ENCODE data around the gene SLC9A7.

SLC9A7 gene

GRCh38 chrX:46577221-46578005 is 181.5 kb downstream of the SLC9A7 start:
- TF ChIP-seq CTCF (conservative IDR thresholded peaks at IDR 0.05) = no peak

GRCh38 chrX:46576458-46576857 is 182.5 kb downstream of the SLC9A7 start:
- TF ChIP-seq CTCF (conservative IDR thresholded peaks at IDR 0.05) = no peak
- no peak overlapping the region for H3K27ac ChIP-seq

More at GRCh38 chrX:46577221-46578005, 181.5 kb downstream of the SLC9A7 start:
- no peak overlapping the region for H3K27ac ChIP-seq

GRCh38 chrX:46575991-46576392 is 182.9 kb downstream of the SLC9A7 start:
- H3K27ac ChIP-seq = no peak overlapping the region
- no peak for TF ChIP-seq CTCF (conservative IDR thresholded peaks at IDR 0.05)

GRCh38 chrX:46575586-46575985 is 183.3 kb downstream of the SLC9A7 start:
- TF ChIP-seq CTCF (conservative IDR thresholded peaks at IDR 0.05) = no peak
- no peak overlapping the region for H3K27ac ChIP-seq

- no peak for TF ChIP-seq CTCF (conservative IDR thresholded peaks at IDR 0.05)
- H3K27ac ChIP-seq = no peak overlapping the region
These were observed 184.0 kb downstream of the SLC9A7 start for GRCh38 chrX:46574774-46575381.

- H3K27ac ChIP-seq = 0 out of 2 replicates have a peak overlapping the region, but pooled peaks have one; percentile 14
- no peak for TF ChIP-seq CTCF (conservative IDR thresholded peaks at IDR 0.05)
These were observed 184.8 kb downstream of the SLC9A7 start for GRCh38 chrX:46573892-46574773.

Measured in VCaP (cell line).